MM.1S (cell line): ENCODE data around the gene DACH1.

ENCODE experiments used
- DNase-seq: peaks from one replicate; pipeline ENCODE4 v3.0.0-alpha.2; 2015
- H2AFZ ChIP-seq: fragments of 300-600 bp; sonication (generic); 2 replicates; pipeline ENCODE4 v1.6.0; 2016; ENCODE audit warnings: antibody characterized with exemption, low read length
- H3F3A ChIP-seq: fragments of 300-600 bp; sonication (generic); 2 replicates; pipeline ENCODE4 v1.6.1; 2016; ENCODE audit warnings: mild to moderate bottlenecking, antibody characterized with exemption, low read length, moderate library complexity, mixed read lengths; ENCODE audit not compliant: insufficient read depth
- H3K27ac ChIP-seq: fragments of 300-600 bp; sonication (generic); 2 replicates; pipeline ENCODE4 v1.5.1; 2016; ENCODE audit warnings: mild to moderate bottlenecking, low read length
- H3K27me3 ChIP-seq: fragments of 300-600 bp; sonication (generic); replicated peaks from 2 replicates; pipeline ENCODE4 v1.6.0; 2016; ENCODE audit warnings: low read length; ENCODE audit not compliant: insufficient read depth
- H3K36me3 ChIP-seq: fragments of 300-600 bp; sonication (generic); replicated peaks from 2 replicates; pipeline ENCODE4 v1.6.1; 2016; ENCODE audit warnings: mild to moderate bottlenecking, low read length, mixed read lengths; ENCODE audit not compliant: insufficient read depth
- H3K4me1 ChIP-seq: fragments of 300-600 bp; sonication (generic); 2 replicates; pipeline ENCODE4 v1.6.1; 2016; ENCODE audit warnings: low read length, mixed read lengths
- H3K4me2 ChIP-seq: fragments of 300-600 bp; sonication (generic); 2 replicates; pipeline ENCODE4 v1.6.0; 2016; ENCODE audit warnings: low read depth, low read length
- H3K4me3 ChIP-seq: fragments of 300-600 bp; sonication (generic); 2 replicates; pipeline ENCODE4 v1.5.1; 2016; ENCODE audit warnings: low read length, mixed read lengths
- H3K79me2 ChIP-seq: fragments of 300-600 bp; sonication (generic); 2 replicates; pipeline ENCODE4 v1.6.1; 2016; ENCODE audit warnings: mixed run types, low read length, mixed read lengths
- H3K9ac ChIP-seq: fragments of 300-600 bp; sonication (generic); 2 replicates; pipeline ENCODE4 v1.6.1; 2016; ENCODE audit warnings: low read length, mixed read lengths
- H3K9me2 ChIP-seq: fragments of 300-600 bp; sonication (generic); replicated peaks from 2 replicates; pipeline ENCODE4 v1.6.1; 2016; ENCODE audit warnings: mild to moderate bottlenecking, low read length, mixed read lengths; ENCODE audit not compliant: insufficient read depth
- H3K9me3 ChIP-seq: fragments of 300-600 bp; sonication (generic); replicated peaks from 2 replicates; pipeline ENCODE4 v1.6.1; 2016; ENCODE audit warnings: mild to moderate bottlenecking, low read length, mixed read lengths; ENCODE audit not compliant: insufficient read depth
- H4K20me1 ChIP-seq: fragments of 300-600 bp; sonication (generic); 2 replicates; pipeline ENCODE4 v1.6.1; 2016; ENCODE audit warnings: mild to moderate bottlenecking, low read length, moderate library complexity, mixed read lengths; ENCODE audit not compliant: insufficient read depth
- CTCF ChIP-seq: fragments of 300-600 bp; sonication (generic); IDR thresholded peaks from 2 replicates; pipeline ENCODE4 v1.5.1; 2016; ENCODE audit warnings: antibody characterized with exemption, low read length, mixed read lengths
- EZH2 ChIP-seq: fragments of 300-600 bp; sonication (generic); optimal IDR thresholded peaks from 2 replicates; pipeline ENCODE3; 2017; ENCODE audit warnings: low read depth, mild to moderate bottlenecking, antibody characterized with exemption, low read length, mixed read lengths
- EZH2phosphoT487 ChIP-seq: fragments of 300-600 bp; sonication (generic); IDR thresholded peaks from 2 replicates; pipeline ENCODE4 v1.6.1; 2018; ENCODE audit warnings: antibody characterized with exemption, low read length

DACH1 gene

GRCh38 chr13:71546881-71547280, 320.1 kb downstream of the DACH1 start:
- no peaks in the 10 kb centered on the region for H3K4me1 ChIP-seq
- H2AFZ ChIP-seq = no peak overlapping the region
- H3K27ac ChIP-seq = no peak overlapping the region
- H3K9me2 ChIP-seq = no peaks in the 10 kb centered on the region
- no peak overlapping the region for H3K9ac ChIP-seq
- H3K27me3 ChIP-seq = no peaks in the 10 kb centered on the region
- H3F3A ChIP-seq = no peaks in the 10 kb centered on the region
- DNase-seq = no peak
- no peaks in the 10 kb centered on the region for H3K36me3 ChIP-seq
- TF ChIP-seq EZH2phosphoT487 (no peak), CTCF (no peak), EZH2 (no peak)
- H3K4me3 ChIP-seq = no peak overlapping the region
- no peak overlapping the region for H3K4me2 ChIP-seq
- no peaks in the 10 kb centered on the region for H3K9me3 ChIP-seq
- H3K79me2 ChIP-seq = no peaks in the 10 kb centered on the region
- no peaks in the 10 kb centered on the region for H4K20me1 ChIP-seq

DNA sequence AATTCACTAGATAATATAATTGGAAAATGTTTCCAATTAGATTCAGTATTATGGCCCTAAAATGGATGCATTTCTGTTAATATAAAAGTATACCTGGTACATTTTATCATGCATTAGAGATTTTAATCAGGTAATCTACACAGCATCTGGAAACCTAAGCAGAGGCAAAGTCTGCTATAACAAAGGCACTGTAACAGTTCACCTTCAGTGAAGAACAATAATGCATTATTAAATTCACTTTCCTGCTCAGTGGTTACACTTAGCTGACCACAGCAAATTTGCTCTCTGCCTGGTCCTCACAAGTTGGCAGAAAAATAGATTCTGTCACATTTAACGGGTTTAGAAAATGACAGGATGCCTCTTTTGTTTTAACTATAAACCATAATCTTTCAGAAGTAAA, 326.9 kb downstream of the DACH1 start:
- Histone ChIP-seq H3K9me2 (no peaks in the 10 kb centered on the region), H3K27me3 (no peaks in the 10 kb centered on the region), H3K9me3 (no peaks in the 10 kb centered on the region), H3K4me3 (no peak overlapping the region), H3K27ac (no peak overlapping the region), H2AFZ (no peak overlapping the region), H3K9ac (no peak overlapping the region), H3K4me1 (no peaks in the 10 kb centered on the region), H3K4me2 (no peak overlapping the region), H3K36me3 (no peaks in the 10 kb centered on the region), H4K20me1 (no peaks in the 10 kb centered on the region), H3F3A (no peaks in the 10 kb centered on the region), H3K79me2 (no peaks in the 10 kb centered on the region)
- DNase-seq = no peak
- TF ChIP-seq EZH2 (no peak), CTCF (no peak), EZH2phosphoT487 (no peak)

GRCh38 chr13:71536201-71536600, 330.8 kb downstream of the DACH1 start:
- H3K9me2 ChIP-seq = no peaks in the 10 kb centered on the region
- no peaks in the 10 kb centered on the region for H3K4me1 ChIP-seq
- no peak overlapping the region for H3K4me2 ChIP-seq
- no peaks in the 10 kb centered on the region for H3K79me2 ChIP-seq
- no peak for TF ChIP-seq EZH2
- TF ChIP-seq EZH2phosphoT487 = no peak
- TF ChIP-seq CTCF = no peak
- H2AFZ ChIP-seq = no peak overlapping the region
- no peaks in the 10 kb centered on the region for H3K27me3 ChIP-seq
- no peaks in the 10 kb centered on the region for H3K9me3 ChIP-seq
- H3K36me3 ChIP-seq = no peaks in the 10 kb centered on the region
- H3K9ac ChIP-seq = no peak overlapping the region
- no peak for DNase-seq
- no peaks in the 10 kb centered on the region for H3F3A ChIP-seq
- no peak overlapping the region for H3K4me3 ChIP-seq
- no peak overlapping the region for H3K27ac ChIP-seq
- H4K20me1 ChIP-seq = no peaks in the 10 kb centered on the region
